ENCODE data around the gene AK4.

GRCh38 chr1:65172936-65173690 lies 25.1 kb downstream of the AK4 start:
- TF ChIP-seq, protein P1, sequence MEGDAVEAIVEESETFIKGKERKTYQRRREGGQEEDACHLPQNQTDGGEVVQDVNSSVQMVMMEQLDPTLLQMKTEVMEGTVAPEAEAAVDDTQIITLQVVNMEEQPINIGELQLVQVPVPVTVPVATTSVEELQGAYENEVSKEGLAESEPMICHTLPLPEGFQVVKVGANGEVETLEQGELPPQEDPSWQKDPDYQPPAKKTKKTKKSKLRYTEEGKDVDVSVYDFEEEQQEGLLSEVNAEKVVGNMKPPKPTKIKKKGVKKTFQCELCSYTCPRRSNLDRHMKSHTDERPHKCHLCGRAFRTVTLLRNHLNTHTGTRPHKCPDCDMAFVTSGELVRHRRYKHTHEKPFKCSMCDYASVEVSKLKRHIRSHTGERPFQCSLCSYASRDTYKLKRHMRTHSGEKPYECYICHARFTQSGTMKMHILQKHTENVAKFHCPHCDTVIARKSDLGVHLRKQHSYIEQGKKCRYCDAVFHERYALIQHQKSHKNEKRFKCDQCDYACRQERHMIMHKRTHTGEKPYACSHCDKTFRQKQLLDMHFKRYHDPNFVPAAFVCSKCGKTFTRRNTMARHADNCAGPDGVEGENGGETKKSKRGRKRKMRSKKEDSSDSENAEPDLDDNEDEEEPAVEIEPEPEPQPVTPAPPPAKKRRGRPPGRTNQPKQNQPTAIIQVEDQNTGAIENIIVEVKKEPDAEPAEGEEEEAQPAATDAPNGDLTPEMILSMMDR (IDR thresholded peaks at IDR 0.05), result no peak
- no peak for TF ChIP-seq POLR2AphosphoS5 (IDR thresholded peaks at IDR 0.05)

Measured in upper lobe of left lung (tissue), 4 donors.